Measurements from ENCODE around the gene UNC5A. TPM values are rescaled to one million over a fixed set of nuclear protein-coding genes. Genes with fewer than 3 reads are reported as not detected.

UNC5A gene
- polyA plus RNA-seq, 1 donor from 2014 or later, result not detected

GRCh38 chr5:176776141-176776865 lies 34.1 kb upstream of the UNC5A start:
- H3K4me3 Mint-ChIP-seq, result no peak overlapping the region
- H3K4me1 Mint-ChIP-seq, result peaks cover 0 to 4% (median 0%) of the 10 kb centered on the region in 3 donors
- H3K9me3 Mint-ChIP-seq, result peaks cover 0 to 4% (median 0%) of the 10 kb centered on the region in 3 donors
- peaks cover 38% of the 10 kb centered on the region for H3K27me3 Mint-ChIP-seq
- H3K27ac Mint-ChIP-seq, result peak overlapping the region in 1 of 3 donors; percentile 39
- H3K36me3 Mint-ChIP-seq, result no peaks in the 10 kb centered on the region

- no peak overlapping the region for H3K27ac Mint-ChIP-seq
- peaks cover 37% of the 10 kb centered on the region for H3K27me3 Mint-ChIP-seq
- H3K36me3 Mint-ChIP-seq, result no peaks in the 10 kb centered on the region
Measured at GRCh38 chr5:176776916-176777315, 33.4 kb upstream of the UNC5A start.

GRCh38 chr5:176778921-176779465 lies 31.4 kb upstream of the UNC5A start:
- Mint-ChIP-seq H3K27me3 (peaks cover 38% of the 10 kb centered on the region), H3K36me3 (no peaks in the 10 kb centered on the region), H3K27ac (no peak overlapping the region)

More at GRCh38 chr5:176776916-176777315, 33.4 kb upstream of the UNC5A start:
- H3K4me3 Mint-ChIP-seq, result no peak overlapping the region
- H3K9me3 Mint-ChIP-seq, result peaks cover 0 to 2% (median 0%) of the 10 kb centered on the region in 3 donors
- H3K4me1 Mint-ChIP-seq, result peaks cover 0 to 4% (median 0%) of the 10 kb centered on the region in 3 donors

GRCh38 chr5:176779537-176779936 lies 30.8 kb upstream of the UNC5A start:
- no peak overlapping the region for H3K4me3 Mint-ChIP-seq
- peaks cover 38% of the 10 kb centered on the region for H3K27me3 Mint-ChIP-seq
- H3K4me1 Mint-ChIP-seq, result peaks cover 0 to 4% (median 0%) of the 10 kb centered on the region in 3 donors
- no peak overlapping the region for H3K27ac Mint-ChIP-seq
- H3K9me3 Mint-ChIP-seq, result no peaks in the 10 kb centered on the region
- H3K36me3 Mint-ChIP-seq, result no peaks in the 10 kb centered on the region

More at GRCh38 chr5:176778921-176779465, 31.4 kb upstream of the UNC5A start:
- Mint-ChIP-seq H3K4me3 (no peak overlapping the region), H3K4me1 (peaks cover 0 to 4% (median 0%) of the 10 kb centered on the region in 3 donors), H3K9me3 (no peaks in the 10 kb centered on the region)

- Mint-ChIP-seq H3K4me1 (no peaks in the 10 kb centered on the region), H3K27ac (no peak overlapping the region), H3K4me3 (no peak overlapping the region), H3K9me3 (no peaks in the 10 kb centered on the region), H3K36me3 (no peaks in the 10 kb centered on the region), H3K27me3 (peaks cover 32% of the 10 kb centered on the region)
Measured at GRCh38 chr5:176780176-176781053, 29.9 kb upstream of the UNC5A start.

GRCh38 chr5:176781054-176781375 lies 29.3 kb upstream of the UNC5A start:
- H3K9me3 Mint-ChIP-seq, result no peaks in the 10 kb centered on the region
- H3K36me3 Mint-ChIP-seq, result no peaks in the 10 kb centered on the region
- H3K27me3 Mint-ChIP-seq, result peaks cover 31% of the 10 kb centered on the region
- H3K4me1 Mint-ChIP-seq, result no peaks in the 10 kb centered on the region
- H3K4me3 Mint-ChIP-seq, result no peak overlapping the region
- no peak overlapping the region for H3K27ac Mint-ChIP-seq

GRCh38 chr5:176781638-176782570 lies 28.5 kb upstream of the UNC5A start:
- H3K4me3 Mint-ChIP-seq, result no peak overlapping the region
- H3K36me3 Mint-ChIP-seq, result no peaks in the 10 kb centered on the region
- H3K27ac Mint-ChIP-seq, result peak overlapping the region in 1 of 3 donors; percentile 46
- H3K9me3 Mint-ChIP-seq, result no peaks in the 10 kb centered on the region
- H3K27me3 Mint-ChIP-seq, result peaks cover 25% of the 10 kb centered on the region
- no peaks in the 10 kb centered on the region for H3K4me1 Mint-ChIP-seq

GRCh38 chr5:176784218-176785165 lies 25.9 kb upstream of the UNC5A start:
- Mint-ChIP-seq H3K36me3 (no peaks in the 10 kb centered on the region), H3K27ac (no peak overlapping the region), H3K4me3 (no peak overlapping the region), H3K27me3 (peaks cover 23% of the 10 kb centered on the region), H3K4me1 (peaks cover 0 to 2% (median 0%) of the 10 kb centered on the region in 3 donors), H3K9me3 (no peaks in the 10 kb centered on the region)

GRCh38 chr5:176785184-176786145 lies 24.9 kb upstream of the UNC5A start:
- Mint-ChIP-seq H3K27me3 (peaks cover 19% of the 10 kb centered on the region), H3K4me1 (peaks cover 0 to 2% (median 0%) of the 10 kb centered on the region in 3 donors), H3K36me3 (no peaks in the 10 kb centered on the region), H3K4me3 (no peak overlapping the region), H3K27ac (no peak overlapping the region), H3K9me3 (no peaks in the 10 kb centered on the region)

GRCh38 chr5:176787676-176788075 lies 22.7 kb upstream of the UNC5A start:
- H3K4me3 Mint-ChIP-seq, result no peak overlapping the region
- H3K27me3 Mint-ChIP-seq, result peaks cover 16% of the 10 kb centered on the region

GRCh38 chr5:176788091-176788490 lies 22.3 kb upstream of the UNC5A start:
- Mint-ChIP-seq H3K27ac (no peak overlapping the region), H3K27me3 (peaks cover 16% of the 10 kb centered on the region)

More at GRCh38 chr5:176787676-176788075, 22.7 kb upstream of the UNC5A start:
- Mint-ChIP-seq H3K4me1 (peaks cover 0 to 2% (median 0%) of the 10 kb centered on the region in 3 donors), H3K9me3 (no peaks in the 10 kb centered on the region), H3K36me3 (no peaks in the 10 kb centered on the region), H3K27ac (no peak overlapping the region)

GRCh38 chr5:176788941-176789872 lies 21.2 kb upstream of the UNC5A start:
- Mint-ChIP-seq H3K27me3 (peaks cover 21% of the 10 kb centered on the region), H3K4me3 (no peak overlapping the region), H3K4me1 (peaks cover 0 to 2% (median 0%) of the 10 kb centered on the region in 3 donors), H3K27ac (no peak overlapping the region), H3K9me3 (no peaks in the 10 kb centered on the region), H3K36me3 (no peaks in the 10 kb centered on the region)

More at GRCh38 chr5:176788091-176788490, 22.3 kb upstream of the UNC5A start:
- no peak overlapping the region for H3K4me3 Mint-ChIP-seq
- H3K36me3 Mint-ChIP-seq, result no peaks in the 10 kb centered on the region
- peaks cover 0 to 2% (median 0%) of the 10 kb centered on the region in 3 donors for H3K4me1 Mint-ChIP-seq
- H3K9me3 Mint-ChIP-seq, result no peaks in the 10 kb centered on the region
